Peyer's patch (tissue), 4 donors: ENCODE data around the gene PRR35.

ENCODE experiments used
- CTCF ChIP-seq, 6 experiments: fragments of 450-650 bp in 4 of 6; fragments of 200-600 bp in 2 of 6; sonication (generic) in 1 of 6; IDR thresholded peaks; one replicate each; pipeline ENCODE4 v1.5.1; 2017 to 2019; ENCODE audit warnings: antibody characterized with exemption in 6 of 6, mild to moderate bottlenecking in 3 of 6, moderate library complexity in 1 of 6
- POLR2A ChIP-seq, 2 donors: fragments of 450-650 bp; IDR thresholded peaks; one replicate each; pipeline ENCODE4 v1.5.1; 2017; ENCODE audit warnings: antibody characterized with exemption in 2 of 2, mild to moderate bottlenecking in 2 of 2, moderate library complexity in 2 of 2

GRCh38 chr16:544517-544916 is 15.7 kb upstream of the PRR35 start:
- no peak for TF ChIP-seq POLR2A (IDR thresholded peaks at IDR 0.05)
- TF ChIP-seq CTCF (IDR thresholded peaks at IDR 0.05): no peak
